Medulla oblongata (tissue), 1 donor: Measurements from ENCODE around the gene COA8.

Source experiments
- DNase-seq: peaks from one replicate; pipeline ENCODE4 v3.0.0-alpha.2; 2015; ENCODE audit errors: extremely low spot score

The COA8 gene, protein sequence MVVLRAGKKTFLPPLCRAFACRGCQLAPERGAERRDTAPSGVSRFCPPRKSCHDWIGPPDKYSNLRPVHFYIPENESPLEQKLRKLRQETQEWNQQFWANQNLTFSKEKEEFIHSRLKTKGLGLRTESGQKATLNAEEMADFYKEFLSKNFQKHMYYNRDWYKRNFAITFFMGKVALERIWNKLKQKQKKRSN

DNA sequence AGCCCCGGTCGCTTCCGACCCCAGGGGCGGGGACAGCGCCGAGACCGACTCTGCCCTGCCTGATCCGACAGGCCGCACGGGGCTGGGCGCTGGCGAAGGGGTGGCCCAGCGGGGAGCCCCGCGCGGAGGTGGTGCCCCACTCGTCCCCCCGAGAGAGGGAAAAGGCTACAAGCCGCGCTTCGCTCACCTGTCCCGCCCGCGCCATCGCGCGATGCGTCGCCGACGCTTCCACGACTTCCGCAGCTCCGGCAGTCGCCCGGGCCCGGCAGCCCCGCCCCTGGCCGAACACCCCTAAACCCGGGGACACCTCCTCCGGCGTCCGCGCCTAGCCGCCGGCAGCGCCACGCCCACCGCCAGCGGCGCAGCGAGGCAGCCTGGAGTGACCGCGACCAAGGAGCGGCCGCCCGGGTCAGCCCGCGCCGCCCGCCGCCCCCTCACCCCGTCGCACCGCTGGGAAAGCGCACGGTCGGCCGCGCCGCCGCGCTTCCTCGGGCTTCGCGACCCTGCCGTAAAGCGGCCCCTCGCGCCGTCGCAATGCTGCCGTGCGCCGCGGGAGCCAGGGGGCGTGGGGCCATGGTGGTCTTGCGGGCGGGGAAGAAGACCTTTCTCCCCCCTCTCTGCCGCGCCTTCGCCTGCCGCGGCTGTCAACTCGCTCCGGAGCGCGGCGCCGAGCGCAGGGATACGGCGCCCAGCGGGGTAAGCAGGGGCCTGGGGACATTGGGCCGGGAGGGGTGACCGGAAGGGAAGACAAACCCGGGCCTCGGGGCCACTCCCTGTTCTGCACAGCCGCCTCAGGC is at the start of gene COA8, which contains the start of gene BAG5:
COA8 (plus strand) TSS at position 532 of the 797 bp plus-strand sequence; CDS start at position 574, 42 bp downstream.
BAG5 (minus strand) TSS at position 229 of the 797 bp plus-strand sequence. CDS start 1,493 bp downstream, outside the sequence.
- peak; percentile 79 for DNase-seq

DNA sequence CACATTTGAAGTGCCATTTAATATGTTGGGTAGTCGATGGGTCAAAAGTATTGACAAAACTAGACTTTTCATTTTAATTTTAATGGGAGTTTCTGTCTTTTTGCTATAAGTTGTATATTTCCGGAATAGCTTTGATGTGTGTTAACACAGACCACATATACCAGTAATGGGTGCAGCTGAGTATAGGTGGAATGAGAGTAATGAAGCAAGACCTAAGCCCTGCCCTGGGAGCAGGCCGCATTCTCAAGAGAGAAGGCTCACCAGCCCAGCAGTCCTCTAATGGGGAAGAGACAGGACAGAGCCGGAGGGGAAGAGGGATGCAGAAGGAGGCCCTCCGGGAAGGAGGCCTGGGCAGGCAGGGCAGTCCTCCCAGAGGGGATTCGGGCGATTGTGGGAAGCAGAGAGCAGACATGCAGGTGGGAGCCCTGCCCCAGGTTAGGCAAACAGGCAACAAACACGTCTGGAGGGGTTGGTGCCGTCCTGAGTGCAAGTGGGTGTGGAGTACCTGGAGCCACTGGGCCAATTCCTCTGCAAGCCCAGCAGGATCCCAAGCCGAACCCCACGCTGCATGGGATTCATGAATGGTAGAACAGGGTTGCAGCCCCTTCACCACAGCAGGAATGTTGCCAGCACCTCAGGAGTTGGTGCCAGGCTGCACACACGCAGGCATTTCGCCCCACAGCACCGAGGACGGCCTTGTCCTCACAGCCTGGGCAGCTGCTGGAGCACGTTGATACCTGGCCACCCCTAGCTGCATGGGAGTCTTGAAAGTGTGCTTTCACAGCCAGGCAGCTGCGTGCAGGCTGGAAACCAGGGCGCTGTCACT is 48.0 kb upstream of the COA8 start:
- no peak for DNase-seq

DNA sequence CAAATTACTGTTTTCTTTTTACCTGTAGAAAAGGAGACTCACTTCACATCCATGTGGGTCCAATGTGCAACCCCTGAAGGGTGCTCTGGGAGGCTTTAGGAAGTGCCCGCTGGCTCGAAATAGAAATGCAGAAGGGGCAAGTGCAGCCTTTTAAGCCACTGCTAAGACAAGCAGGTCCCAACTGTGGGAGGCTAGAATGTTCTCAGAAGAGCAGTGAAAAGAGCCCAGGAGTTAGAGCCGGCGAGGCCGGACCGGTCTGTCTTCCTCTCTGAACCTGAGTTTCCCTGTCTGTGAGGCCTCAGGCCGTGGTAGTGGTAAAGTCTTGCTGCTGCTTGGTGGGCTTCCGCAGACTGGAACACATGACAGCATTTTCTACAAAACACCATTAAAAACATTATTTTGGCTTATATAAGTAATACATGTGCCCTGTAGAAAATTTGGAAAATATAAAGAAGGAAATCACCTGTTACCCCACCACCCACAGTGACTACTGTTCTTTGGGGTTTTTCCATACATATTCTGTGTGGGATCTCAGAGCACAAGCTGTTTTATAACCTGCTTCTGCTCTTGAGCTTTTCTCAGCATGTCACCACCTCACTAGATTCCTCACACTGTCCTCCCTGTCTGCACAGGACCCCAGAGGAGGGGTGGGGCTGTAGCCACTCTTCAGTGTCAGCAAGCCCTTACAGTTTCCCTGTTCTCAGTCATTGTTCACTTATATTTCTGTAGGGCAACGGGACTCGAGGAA is 46.2 kb upstream of the COA8 start:
- DNase-seq: peak; percentile 44

DNA sequence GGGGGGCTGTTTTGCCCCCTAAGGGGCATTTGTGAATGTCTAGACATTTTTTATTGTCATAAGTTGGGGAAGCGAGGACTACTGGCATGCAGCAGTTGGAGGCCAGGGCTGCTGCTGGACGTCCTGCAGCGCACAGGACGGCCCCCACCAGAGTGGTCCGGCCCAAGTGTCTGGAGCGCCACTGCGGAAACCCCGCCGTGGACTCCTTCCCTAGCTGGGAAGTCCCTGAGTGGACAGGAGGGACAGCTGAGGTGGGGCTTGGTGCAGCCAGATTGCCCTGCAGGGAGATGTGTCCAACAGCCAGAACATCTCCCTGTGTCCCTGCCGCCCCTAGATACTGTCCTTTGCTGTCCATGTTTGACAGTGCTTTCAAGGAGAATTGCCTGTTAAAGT is 45.6 kb upstream of the COA8 start:
- no peak for DNase-seq

DNA sequence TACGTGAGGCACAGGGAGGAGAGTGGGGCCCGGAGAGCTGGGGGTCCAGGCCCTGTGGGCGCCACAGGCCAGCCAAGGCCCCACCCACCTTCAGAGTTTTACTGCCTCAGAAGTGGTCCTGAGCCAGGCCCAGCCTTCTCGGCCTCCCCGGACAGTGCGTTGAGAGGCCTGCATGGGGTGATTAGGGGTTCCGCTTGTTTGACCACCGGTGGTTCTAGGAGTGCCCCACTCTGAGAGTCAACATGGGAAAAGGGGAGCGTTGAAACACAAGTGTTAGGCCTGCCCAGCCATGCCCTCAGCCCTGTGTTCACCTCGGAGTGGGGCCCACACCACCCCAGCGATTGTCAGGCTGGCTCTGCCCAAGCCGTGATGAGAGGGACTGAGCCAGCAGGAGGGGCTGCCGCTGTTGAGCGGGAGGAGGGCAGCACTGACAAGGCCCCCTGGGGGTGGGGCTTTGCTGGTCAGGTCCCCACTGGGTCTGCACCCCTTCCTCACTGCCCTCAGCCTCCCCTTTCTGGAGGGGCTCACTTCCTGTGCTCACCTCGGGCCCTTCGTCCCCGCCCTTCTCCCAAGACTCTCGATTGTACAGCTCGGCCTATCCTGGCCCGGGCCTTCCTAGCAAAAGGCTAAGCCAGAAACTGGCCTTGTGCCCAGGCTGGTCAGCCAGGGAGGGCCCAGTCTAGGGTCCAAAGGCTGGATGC is 44.9 kb upstream of the COA8 start:
- peak; percentile 46 for DNase-seq

DNA sequence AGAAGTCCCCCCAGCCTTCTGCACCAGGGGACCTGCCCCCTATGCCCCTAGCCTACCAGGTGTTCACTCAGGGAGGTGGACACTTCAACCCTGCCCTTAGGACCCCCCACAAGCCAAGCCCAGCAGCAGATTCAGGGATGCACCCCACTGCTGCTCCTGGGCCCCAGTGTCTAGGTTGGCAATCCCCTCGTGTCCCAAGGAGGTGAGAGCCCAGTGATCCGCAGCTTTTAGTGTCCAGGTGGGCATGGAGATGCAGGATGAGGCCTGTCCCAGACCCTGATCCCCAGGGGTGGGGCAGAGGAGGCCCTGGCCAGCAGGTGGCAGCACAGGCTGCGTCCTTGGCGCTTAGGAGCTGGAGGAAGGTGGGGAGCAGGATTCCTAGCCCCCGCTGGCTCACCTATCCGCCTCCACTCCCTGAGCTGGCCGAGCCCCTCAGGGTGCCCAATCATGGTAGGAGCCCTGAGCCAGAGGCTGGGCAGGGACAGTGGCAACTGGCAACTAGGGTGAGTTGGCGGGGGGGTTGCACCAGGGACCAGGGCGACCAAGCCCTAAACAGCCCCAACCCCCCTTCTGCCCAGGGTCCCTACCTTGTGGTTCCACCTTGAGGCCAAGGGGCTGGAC is 44.2 kb upstream of the COA8 start:
- peak; percentile 77 for DNase-seq

DNA sequence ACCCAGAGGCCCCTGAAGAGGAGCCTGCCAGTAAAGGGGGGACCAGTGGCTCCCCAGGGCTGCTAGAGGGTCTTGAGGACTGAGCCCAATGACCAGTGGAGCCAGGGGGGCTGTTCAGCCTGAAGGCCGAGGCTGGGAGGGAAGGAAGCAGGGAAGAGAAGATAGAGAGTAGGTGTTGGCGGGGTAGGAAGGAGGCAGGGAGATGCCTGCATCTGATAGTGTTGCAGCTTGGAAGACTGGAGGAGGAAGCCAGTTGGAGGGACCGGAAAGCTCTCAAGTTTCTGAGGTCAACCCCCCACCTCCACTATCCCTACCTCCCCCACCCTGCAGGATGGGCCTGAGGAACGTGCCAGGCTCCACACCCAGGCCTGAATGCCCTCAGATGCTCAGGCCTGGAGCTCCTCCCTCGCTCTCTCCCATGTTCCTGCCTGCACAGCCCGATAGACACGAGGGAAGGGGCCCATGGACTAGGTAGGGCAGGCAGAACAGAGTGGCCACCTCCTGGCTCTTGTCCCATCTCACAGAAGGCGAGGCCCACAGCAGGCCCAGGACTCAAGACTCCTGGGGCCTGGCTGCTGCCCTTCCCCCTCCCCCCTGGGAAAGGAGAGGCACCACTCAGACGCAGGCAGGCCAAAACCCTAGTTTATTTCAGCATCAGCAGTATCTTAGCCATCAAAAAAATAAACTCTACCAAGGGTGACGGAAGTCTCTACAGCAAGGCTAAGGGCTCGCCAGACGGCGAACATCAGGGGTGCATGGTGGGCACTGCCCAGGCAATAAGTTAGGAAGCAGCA is 43.5 kb upstream of the COA8 start:
- DNase-seq: no peak

DNA sequence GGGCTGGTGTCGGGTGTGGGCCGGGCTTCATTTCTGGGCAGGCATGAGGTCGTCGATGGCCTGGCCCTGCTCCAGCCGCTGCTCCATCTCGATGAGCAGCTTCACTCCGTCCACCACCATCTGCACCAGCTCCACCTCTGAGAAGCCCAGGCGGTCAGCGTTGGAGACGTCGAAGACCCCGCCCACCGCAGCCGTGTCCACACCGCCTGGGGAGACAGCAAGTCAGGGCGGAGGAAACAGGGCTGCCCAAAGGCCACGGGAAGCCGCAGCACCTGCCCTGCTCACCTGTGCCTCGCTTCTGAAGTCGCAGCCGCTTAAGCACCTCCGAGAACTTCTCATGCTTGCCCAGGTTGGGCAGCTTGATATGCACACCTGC is 42.9 kb upstream of the COA8 start:
- no peak for DNase-seq

DNA sequence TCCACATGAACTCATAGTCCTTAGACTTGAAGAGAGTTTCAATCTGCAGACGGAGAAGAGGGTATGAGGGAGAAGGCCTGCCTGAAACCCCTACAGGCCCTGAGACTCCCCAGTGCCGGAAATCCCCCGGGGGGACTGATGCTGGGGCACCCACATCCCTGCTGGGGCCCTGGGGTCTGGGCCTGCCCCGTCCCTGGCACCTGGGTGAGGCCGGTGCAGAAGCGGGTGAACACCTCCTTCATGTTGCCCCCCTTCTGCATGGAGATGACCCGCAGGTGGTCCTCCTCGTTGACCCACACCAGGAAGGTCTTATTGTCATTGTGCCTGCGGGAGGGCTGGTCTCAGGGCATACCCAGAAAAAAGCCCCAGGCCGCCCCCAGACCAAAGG is 42.5 kb upstream of the COA8 start:
- DNase-seq: no peak

DNA sequence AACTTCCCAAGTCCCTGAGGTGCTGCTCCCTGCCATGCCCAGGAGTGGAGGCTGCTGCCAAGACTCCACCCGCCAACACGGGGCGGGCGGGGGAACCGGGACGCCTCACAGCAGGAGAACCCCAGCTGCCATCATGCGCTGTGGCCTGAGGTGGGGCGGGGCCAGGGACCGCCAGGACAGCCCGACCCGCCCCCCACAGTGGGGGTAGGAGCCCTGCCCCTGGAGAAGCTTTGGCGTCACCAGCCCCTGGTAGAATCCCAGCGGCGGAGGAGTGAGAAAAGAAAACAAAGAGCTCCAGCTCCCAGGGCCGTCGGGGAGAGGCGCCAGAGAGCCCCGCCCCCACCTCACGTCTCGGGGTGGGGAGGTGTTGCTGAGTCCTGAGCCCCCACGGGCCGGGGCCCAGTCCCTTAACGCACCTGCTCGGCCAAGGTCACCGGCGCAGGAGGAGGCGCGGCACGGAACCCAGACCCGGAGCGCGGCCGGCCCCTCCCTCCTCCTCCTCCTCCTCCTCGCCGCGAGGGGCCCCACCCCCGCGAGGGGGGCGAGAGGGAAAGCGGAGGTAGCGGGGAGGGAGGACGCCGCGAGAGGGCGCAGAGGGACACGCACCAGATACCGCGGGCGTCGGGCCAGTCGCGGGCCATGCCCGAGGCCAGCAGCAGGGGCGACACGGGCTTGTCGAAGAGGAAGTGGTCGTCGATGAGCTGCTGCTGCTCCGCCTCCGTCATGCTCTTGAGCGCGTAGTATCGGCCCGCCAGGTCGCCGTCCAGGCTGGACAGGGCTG is 41.9 kb upstream of the COA8 start:
- DNase-seq: peak; percentile 83

DNA sequence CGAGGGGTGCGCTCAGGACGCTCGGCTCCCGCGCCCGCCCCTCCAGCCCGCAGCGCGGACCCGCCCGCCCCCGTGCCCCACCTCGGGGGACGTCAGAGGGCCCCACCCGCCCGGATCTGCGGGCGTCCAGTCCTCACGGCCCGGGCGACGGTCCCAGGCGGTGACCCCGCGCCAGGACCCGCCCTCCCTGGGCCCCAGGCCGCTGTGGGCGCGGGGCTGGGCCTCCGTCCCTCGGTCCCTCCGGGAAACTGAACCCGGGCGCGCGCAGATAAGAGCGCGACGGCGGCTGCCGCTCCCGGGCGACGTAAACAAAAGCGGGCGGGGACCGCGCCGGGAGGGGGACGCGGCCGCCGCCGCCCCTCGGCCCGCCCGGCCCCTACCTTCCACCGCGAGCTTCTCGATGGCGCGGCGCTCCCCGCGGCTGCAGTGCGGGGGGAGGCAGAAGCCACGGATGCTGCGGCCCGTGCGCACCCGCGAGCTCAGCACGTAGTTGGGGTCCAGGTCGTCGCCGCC is 41.3 kb upstream of the COA8 start:
- DNase-seq: peak; percentile 63

DNA sequence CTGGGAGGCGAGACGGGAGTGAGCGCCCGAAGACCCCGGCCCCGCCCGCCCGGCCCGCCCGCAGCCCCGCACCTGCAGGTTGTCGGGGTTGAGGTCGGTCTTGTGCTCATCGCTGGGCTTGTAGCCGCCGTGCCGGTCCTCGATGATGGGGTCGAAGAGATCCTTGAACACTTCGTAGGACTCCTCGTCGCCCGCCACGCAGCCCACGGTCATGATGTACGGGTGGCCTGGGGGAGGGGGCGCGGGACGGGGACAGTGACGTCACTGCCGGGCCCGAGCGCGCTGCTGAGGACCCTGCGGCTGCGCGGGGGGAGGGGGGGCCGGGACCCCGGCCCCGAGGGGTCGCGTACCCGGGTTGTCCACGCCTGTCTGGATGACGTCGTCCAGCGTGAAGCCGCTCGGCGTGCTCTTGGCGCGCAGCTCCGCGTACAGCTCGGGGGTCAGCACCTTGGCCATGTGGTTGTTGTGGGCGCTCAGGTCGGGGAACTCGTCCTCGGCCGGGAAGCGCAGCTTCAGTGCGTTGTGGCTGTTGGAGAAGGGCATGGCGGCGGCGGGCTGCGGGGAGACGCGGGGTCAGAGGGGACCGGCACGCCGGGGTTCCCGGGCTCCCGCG is 40.7 kb upstream of the COA8 start:
- DNase-seq: no peak

DNA sequence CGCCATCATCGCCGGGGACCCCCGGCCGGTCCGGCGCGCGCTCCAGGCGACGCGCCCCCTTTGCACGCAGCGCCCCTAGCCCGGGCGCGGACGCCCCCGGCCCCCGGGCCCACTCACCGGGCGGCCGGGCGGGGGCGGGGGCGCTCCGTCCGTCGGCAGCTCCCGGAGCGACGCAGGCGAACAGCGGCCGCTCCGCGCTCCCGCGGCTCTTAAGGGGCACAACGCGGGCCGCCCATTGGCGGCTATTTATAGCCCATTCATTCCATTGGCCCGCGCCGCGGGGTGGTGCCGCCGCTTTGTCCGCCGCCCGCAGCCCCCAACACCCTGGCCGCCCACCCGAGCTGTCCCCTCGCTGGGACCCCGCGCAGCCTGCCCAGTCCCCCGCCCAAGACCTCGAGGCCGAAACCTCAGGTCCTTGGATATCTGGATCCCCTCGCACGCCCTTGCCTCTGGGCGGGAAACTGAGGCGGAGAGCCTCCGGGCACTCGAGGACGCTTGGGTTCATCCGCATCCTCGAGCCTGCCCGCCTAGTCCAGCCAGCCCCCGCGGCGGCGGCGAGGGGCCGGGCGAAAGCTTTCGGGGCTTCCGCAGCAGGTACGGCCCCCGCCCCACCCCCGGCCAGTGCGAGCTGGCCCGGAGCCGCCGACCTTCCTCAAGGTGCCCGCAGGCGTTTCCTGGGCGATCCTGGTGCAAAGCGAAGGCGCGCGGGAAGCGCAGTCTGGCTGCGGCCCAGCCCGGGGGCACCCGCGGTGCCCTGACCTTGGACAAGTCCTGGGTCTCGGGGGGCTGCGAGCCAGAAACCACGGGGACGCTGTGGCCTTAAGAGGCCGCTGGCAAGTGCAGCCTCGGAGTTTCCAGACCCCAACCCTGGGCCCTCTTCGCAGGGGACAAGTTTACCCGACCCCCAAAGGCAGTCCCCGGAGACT is 39.8 kb upstream of the COA8 start, which contains the start of gene CKB:
CKB (minus strand) TSS at position 182 of the 926 bp plus-strand sequence. CDS start 337 bp downstream, outside the sequence.
- peak; percentile 84 for DNase-seq

DNA sequence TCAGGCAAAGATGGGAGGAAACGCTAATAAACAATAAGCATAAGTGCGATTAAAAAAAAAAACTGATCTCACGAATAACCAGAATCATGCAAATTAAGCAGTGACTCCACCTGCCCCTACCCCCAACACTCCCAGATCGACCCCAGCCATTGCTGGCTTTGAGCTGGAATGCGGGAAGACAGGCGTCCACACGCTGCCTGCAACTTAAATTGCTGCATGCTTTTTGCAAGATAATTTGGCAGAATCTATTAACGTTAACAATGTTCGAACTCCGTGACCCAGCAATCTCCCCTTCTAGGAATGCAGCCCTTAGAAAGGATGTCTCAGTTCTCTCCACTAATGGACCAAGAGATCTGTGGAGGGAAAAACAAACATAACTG is 39.2 kb upstream of the COA8 start:
- no peak for DNase-seq

DNA sequence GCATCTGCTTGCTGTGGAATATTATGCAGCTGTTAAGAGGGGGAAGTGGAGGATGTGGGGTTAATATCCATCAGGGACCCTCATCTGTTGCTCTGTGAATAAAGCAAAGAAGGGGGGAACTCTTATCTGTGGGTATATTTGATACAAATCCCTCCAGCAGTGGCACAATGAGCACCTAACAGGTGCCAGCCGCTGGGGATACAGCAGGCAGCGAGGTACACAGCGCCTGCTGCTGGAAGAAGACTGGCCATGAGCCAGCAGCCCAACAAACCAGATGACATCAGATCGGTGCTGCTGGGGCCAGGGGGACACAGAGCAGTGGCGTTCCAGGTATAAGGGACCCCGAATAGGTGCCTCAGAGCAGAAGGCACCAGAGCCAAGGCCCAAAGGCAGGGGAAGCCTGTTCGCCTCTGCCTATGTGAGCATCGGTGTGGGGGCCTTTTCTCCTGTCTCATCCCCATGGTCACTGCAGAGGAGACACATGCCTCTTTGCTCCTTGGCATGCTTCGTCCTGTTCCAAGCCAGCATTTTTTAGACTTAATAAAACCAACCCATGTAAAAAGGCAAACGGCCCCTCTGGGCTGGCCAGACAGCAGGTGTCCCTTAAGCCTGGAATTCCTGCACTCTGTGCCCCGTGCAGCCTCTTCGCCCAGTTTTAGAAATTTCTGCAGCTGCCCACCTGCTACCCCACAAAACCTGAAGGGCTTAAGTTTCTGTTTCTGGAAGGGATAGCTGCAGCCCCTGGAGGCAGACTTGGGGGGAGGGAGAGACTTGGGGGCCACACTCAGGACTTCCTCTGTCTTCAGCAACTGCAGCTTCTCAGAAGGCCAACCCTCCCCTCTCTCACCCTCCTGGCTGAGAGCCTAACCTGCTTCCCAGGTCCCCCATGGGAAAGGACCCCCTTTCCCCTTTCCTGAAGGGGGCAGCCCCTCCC is 38.5 kb upstream of the COA8 start:
- no peak for DNase-seq
